NCI-H1930 (cell line): ENCODE data around the gene XYLB.
"Not testable (repeated sequence)": the region's sequence is repeated elsewhere in the genome, so short reads cannot be mapped to it uniquely, and the experiment has no call there.

ENCODE experiments used
- DNase-seq, 2 experiments: peaks; one replicate each; lab custom pipeline; 2025; lab: John Stamatoyannopoulos, UW

XYLB gene

GRCh38 chr3:38346587-38347410, at the start of gene XYLB:
Gene XYLB (plus strand): TSS chr3:38346785. CDS start chr3:38346869, 84 bp downstream.
- DNase-seq, result peak; percentile 53 to 78

DNA sequence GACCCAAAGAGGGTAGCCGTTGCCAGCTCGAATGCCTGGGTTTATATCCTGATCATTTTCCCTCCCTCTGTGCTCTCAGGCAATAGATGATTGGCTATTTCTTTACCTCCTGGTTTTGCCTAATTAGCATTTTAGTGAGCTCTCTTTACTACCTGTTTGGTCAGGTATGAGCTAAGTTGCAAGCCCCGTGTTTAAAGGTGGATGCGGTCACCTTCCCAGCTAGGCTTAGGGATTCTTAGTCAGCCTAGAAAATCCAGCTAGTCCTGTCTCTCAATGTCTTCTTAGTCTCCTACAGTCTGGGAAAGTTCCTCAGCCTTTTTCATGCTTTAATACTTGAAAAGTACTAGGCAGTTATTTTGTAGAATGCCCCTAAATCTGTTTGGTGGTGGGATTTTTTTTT, 49.5 kb upstream of the XYLB start:
- not testable (repeated sequence) for DNase-seq

- DNase-seq, result no peak
Measured at GRCh38 chr3:38297537-38297936, 49.0 kb upstream of the XYLB start.

GRCh38 chr3:38297947-38298711, 48.5 kb upstream of the XYLB start:
- DNase-seq, result no peak

DNA sequence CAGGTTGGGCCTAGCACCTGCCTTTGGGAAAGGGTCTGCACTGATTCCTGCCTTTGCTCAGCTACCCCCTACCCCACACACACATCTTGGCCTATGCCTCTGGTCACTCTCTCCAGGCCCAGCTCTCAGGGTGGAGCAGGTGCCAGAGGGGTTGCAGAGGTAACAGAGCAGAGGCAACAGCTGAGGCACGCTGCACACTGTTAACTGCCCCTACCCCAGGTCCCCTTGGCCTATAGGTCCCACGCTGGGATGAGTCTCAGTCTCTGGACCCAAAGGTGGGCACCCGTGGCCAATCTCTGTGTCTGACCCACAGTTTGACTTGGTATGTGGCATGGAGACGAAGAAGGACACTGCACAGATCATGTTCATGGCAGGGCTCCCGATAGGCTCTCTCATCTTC, 39.6 kb upstream of the XYLB start:
- DNase-seq, result no peak

DNA sequence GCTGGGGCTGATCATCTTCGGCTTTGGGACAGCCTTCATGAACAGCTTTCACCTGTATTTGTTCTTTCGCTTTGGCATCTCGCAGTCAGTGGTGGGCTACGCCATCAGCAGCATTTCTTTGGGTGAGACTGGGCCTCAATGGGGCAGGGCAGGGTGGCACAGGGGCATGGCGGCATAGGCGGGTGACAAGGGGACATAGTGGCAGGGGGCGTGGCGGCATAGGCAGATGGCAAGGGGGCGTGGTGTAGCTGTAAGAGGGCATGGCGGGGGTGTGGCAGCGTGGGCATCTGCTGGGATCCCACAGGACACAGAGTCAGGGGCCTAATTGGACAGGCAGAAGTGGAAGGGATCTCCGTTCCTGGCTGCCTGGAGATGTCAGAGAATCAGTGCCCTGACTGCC, 39.0 kb upstream of the XYLB start:
- DNase-seq, result no peak

- DNase-seq, result no peak
Measured at GRCh38 chr3:38308456-38308855, 38.1 kb upstream of the XYLB start.

DNA sequence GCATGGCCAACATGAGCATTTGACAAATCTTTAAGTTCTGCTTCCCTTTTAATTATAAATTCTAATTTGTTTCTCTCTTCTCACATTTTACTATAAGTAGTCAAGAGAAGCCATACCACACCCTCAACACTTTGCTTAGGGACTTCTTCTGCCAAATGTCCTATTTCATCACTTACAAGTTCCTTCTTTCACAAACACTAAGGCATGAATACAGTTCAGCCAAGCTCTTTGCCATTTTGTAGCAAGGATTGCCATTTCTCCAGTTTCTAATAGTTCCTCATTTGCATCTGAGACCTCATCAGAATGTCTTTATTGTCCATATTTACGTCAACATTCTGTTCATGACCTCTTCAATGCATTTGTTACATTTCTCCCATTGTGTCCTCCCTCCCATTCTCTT, 35.1 kb upstream of the XYLB start:
- no peak for DNase-seq

GRCh38 chr3:38311941-38312340, 34.6 kb upstream of the XYLB start:
- DNase-seq, result no peak

- no peak for DNase-seq
Measured at GRCh38 chr3:38312356-38312755, 34.2 kb upstream of the XYLB start.

DNA sequence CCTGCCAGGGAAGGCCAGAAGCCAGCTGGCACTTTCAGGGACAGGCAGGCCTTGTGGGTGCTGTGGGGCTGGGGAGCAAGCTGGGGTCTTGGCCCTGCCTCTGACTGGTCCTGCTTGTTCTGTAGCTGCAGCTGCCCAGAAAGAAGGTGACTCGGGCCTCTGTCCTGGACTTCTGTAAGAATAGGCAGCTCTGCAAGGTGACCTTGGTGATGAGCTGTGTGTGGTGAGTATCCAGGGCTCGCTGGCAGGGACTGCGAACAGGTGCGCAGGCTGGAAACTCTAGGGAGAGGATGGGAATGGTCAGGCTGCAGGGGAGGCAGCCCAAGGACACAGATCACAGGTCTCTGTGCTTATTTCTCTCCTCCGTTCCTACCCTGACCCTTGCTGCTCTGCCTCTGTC, 33.3 kb upstream of the XYLB start:
- no peak for DNase-seq

GRCh38 chr3:38313695-38314094, 32.9 kb upstream of the XYLB start:
- no peak for DNase-seq

DNA sequence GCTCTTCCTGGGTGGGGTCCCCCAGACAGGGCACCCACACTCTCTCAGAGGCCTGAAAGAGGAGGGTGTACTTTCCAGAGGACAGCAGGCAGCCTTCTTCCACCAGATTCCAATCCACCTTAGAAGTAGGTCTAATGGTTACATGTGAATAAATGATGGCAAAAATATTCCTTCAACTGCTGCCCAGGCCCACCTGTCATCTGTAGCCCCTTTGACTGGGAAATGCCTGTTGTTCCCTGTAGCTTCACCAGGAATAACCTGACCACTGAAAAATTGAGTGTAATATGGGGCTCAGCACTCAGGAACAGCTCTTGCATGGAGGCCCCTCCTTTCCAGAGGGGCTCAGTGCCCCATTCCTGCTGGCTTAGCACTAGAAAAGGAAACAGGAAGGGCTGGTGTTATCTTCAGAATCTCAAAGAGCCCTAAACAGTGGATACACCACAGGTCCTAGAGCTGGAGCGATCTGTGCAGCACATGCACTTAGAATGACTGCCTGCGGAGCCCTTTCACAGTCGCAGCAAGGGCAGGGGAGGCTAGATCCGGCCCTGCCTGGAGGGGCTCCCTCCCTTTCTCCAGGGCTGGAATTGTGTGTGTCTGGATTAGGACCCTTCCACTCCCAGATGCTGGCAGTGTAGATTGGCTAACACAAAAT, 32.3 kb upstream of the XYLB start:
- no peak for DNase-seq

GRCh38 chr3:38314764-38315487, 31.7 kb upstream of the XYLB start:
- no peak for DNase-seq

GRCh38 chr3:38315488-38316230, 30.9 kb upstream of the XYLB start:
- DNase-seq, result no peak

DNA sequence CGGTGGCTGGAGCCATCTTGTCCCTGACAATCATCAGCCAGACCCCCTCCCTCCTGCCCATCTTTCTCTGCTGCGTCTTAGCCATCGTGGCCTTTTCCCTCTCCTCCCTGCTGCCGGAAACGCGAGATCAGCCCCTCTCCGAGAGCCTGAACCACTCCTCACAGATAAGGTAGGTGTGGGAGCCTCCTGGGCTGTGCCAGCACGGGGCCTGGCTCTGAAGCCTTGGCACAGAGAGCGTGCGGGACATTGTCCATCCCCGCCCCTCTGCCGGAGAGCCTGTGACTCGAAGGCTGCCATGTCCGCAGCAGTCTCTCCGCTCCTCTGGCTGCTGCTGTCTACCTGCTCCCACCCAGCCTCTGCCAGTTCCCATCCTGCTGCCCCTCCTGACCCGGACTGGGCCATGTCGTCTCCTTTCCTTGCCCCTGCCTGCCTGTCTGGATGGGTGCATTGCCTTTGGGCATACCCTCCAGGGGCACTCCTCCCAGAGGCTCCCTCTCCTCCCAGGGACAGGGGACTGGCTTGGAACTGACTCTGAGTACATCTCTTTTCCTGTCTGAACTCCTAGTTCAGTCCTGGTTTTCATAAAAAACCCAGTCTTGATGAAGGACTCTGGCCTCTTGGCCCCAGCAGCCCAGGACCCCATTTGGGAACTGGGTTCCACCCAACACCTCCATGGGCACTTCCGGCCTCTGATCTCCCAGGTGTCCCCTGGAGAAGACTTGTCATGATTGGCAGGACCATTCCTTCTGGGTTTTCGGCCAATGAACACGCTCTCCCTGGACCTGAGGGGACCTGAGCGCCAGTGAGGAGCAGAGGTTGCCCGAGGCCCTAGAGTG, 30.0 kb upstream of the XYLB start:
- no peak for DNase-seq

DNA sequence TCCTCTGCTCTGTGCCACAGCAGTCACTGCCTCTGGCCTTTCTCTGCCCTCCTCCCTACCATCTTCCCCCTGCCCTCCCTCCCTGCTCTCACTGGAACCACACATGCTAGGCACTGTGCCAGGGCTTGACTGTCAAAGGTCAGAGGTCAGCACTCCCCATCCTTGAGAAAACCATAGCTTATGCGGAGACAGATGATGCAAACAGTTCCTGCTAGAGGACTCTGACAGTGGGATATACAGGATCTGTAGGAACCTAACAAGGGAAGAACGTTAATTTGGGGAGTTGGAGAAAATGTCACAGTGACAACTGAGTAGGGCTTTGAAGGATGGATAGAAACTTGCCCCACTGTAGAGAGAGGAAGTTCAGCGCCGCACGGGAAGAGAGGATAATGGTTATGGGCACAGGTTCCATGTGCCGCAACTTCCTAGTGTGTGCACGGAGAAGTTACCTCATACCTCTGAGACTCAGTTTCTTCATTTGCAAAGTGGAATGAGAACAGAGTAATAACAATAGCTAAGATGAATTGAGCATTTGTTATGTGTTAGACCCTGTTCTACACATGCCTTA, 29.3 kb upstream of the XYLB start:
- no peak for DNase-seq

GRCh38 chr3:38318766-38319671, 27.6 kb upstream of the XYLB start:
- DNase-seq, result no peak

DNA sequence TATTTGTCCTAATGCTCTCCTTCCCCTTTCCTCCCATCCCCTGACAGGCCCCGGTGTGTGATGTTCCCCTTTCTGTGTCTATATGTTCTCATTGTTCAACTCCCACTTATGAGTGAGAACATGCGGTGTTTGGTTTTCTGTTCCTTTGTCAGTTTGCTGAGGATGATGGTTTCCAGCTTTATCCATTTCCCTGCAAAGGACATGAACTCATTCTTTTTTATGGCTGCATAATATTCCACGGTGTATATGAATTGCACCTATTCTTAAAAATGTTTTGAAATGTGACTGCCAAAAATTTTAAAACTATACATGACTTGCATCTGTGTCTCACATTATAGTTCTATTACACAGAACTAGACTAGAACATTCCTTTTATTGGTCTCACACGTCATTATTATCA, 25.9 kb upstream of the XYLB start:
- not testable (repeated sequence) for DNase-seq
